GM12878 (cell line): ENCODE data around the gene HS6ST1.

Experiments
- EP300 ChIP-seq, 2 experiments: fragments of 150-350 bp in 1 of 2; IDR thresholded peaks; 2 replicates each; pipeline ENCODE4 v1.6.1; 2011 to 2012; ENCODE audit warnings: low read depth in 2 of 2, low read length in 2 of 2, borderline replicate concordance in 1 of 2, improper control_type of control experiment in 1 of 2, inconsistent platforms in 1 of 2; ENCODE audit not compliant: control insufficient read depth in 1 of 2
- SRF ChIP-seq, 2 experiments: IDR thresholded peaks; 2 replicates each; pipeline ENCODE4 v1.6.1; 2011; ENCODE audit warnings: low read depth in 2 of 2, low read length in 2 of 2, mild to moderate bottlenecking in 1 of 2, moderate library complexity in 1 of 2
- TCF7 ChIP-seq: IDR thresholded peaks from 2 replicates; pipeline ENCODE4 v1.6.1; 2014; ENCODE audit warnings: antibody characterized with exemption, borderline replicate concordance
- ZZZ3 ChIP-seq: IDR thresholded peaks from 2 replicates; pipeline ENCODE4 v1.6.1; 2011; ENCODE audit warnings: low read depth; ENCODE audit not compliant: control insufficient read depth, insufficient read length
- TF ChIP-seq, protein P1 (sequence below): fragments of 450-650 bp; formaldehyde crosslinking; IDR thresholded peaks from 2 replicates; pipeline ENCODE4 v1.4.0; 2020; ENCODE audit warnings: mild to moderate bottlenecking, moderate library complexity
- TF ChIP-seq, protein P2 (sequence below): IDR thresholded peaks from 2 replicates; pipeline ENCODE4 v1.6.1; 2011; ENCODE audit warnings: mild to moderate bottlenecking, low read depth, low read length, moderate library complexity; ENCODE audit not compliant: insufficient replicate concordance
- TF ChIP-seq, protein P3 (sequence below), 3 experiments: IDR thresholded peaks in 2 of 3; conservative IDR thresholded peaks in 1 of 3; 2 replicates each; pipeline ENCODE4 v1.5.1; 2011; ENCODE audit warnings: low read depth in 3 of 3, low read length in 3 of 3, mild to moderate bottlenecking in 3 of 3, control low read depth in 2 of 3, moderate library complexity in 2 of 3, inconsistent platforms in 1 of 3, mixed read lengths in 1 of 3; ENCODE audit not compliant: control insufficient read depth in 2 of 3, insufficient read depth in 1 of 3; ENCODE audit errors: extremely low read depth in 1 of 3

- TF ChIP-seq, protein P1, sequence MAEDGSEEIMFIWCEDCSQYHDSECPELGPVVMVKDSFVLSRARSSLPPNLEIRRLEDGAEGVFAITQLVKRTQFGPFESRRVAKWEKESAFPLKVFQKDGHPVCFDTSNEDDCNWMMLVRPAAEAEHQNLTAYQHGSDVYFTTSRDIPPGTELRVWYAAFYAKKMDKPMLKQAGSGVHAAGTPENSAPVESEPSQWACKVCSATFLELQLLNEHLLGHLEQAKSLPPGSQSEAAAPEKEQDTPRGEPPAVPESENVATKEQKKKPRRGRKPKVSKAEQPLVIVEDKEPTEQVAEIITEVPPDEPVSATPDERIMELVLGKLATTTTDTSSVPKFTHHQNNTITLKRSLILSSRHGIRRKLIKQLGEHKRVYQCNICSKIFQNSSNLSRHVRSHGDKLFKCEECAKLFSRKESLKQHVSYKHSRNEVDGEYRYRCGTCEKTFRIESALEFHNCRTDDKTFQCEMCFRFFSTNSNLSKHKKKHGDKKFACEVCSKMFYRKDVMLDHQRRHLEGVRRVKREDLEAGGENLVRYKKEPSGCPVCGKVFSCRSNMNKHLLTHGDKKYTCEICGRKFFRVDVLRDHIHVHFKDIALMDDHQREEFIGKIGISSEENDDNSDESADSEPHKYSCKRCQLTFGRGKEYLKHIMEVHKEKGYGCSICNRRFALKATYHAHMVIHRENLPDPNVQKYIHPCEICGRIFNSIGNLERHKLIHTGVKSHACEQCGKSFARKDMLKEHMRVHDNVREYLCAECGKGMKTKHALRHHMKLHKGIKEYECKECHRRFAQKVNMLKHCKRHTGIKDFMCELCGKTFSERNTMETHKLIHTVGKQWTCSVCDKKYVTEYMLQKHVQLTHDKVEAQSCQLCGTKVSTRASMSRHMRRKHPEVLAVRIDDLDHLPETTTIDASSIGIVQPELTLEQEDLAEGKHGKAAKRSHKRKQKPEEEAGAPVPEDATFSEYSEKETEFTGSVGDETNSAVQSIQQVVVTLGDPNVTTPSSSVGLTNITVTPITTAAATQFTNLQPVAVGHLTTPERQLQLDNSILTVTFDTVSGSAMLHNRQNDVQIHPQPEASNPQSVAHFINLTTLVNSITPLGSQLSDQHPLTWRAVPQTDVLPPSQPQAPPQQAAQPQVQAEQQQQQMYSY (CRISPR knock-in tag) = no peak
- TF ChIP-seq EP300 (IDR thresholded peaks at IDR 0.05; ENCODE audit: borderline replicate concordance in 1 of 2, control insufficient read depth in 1 of 2, low read depth in 2 of 2, low read length in 2 of 2) = no peak
- TF ChIP-seq, protein P2, sequence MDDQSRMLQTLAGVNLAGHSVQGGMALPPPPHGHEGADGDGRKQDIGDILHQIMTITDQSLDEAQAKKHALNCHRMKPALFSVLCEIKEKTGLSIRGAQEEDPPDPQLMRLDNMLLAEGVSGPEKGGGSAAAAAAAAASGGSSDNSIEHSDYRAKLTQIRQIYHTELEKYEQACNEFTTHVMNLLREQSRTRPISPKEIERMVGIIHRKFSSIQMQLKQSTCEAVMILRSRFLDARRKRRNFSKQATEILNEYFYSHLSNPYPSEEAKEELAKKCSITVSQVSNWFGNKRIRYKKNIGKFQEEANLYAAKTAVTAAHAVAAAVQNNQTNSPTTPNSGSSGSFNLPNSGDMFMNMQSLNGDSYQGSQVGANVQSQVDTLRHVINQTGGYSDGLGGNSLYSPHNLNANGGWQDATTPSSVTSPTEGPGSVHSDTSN = no peak
- no peak for TF ChIP-seq ZZZ3
- TF ChIP-seq SRF (IDR thresholded peaks at IDR 0.05; ENCODE audit: low read depth in 2 of 2, low read length in 2 of 2) = no peak
- TF ChIP-seq, protein P3, sequence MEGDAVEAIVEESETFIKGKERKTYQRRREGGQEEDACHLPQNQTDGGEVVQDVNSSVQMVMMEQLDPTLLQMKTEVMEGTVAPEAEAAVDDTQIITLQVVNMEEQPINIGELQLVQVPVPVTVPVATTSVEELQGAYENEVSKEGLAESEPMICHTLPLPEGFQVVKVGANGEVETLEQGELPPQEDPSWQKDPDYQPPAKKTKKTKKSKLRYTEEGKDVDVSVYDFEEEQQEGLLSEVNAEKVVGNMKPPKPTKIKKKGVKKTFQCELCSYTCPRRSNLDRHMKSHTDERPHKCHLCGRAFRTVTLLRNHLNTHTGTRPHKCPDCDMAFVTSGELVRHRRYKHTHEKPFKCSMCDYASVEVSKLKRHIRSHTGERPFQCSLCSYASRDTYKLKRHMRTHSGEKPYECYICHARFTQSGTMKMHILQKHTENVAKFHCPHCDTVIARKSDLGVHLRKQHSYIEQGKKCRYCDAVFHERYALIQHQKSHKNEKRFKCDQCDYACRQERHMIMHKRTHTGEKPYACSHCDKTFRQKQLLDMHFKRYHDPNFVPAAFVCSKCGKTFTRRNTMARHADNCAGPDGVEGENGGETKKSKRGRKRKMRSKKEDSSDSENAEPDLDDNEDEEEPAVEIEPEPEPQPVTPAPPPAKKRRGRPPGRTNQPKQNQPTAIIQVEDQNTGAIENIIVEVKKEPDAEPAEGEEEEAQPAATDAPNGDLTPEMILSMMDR (IDR thresholded peaks at IDR 0.05 in 2 of 3, conservative IDR thresholded peaks at IDR 0.05 in 1 of 3; ENCODE audit: control insufficient read depth in 2 of 3, extremely low read depth in 1 of 3, insufficient read depth in 1 of 3, low read depth in 3 of 3, low read length in 3 of 3) = no peak
- TF ChIP-seq TCF7 = no peak
Observed at GRCh38 chr2:128356127-128356526, 37.5 kb upstream of the HS6ST1 start.
